ENCODE results near the gene XXYLT1.

XXYLT1 gene

GRCh38 chr3:195149292-195150030 is 121.5 kb downstream of the XXYLT1 start:
- DNase-seq: no peak

GRCh38 chr3:195148549-195148948 is 122.4 kb downstream of the XXYLT1 start:
- DNase-seq: no peak

- no peak for DNase-seq
Measured at GRCh38 chr3:195147649-195148080, 123.3 kb downstream of the XXYLT1 start.

- DNase-seq: no peak
Measured at GRCh38 chr3:195146131-195146530, 124.8 kb downstream of the XXYLT1 start.

GRCh38 chr3:195145579-195145978 is 125.4 kb downstream of the XXYLT1 start:
- no peak for DNase-seq

- DNase-seq: no peak
Measured at GRCh38 chr3:195143221-195143620, 127.7 kb downstream of the XXYLT1 start.

GRCh38 chr3:195142519-195142918 is 128.4 kb downstream of the XXYLT1 start:
- no peak for DNase-seq

- DNase-seq: no peak
Measured at GRCh38 chr3:195140816-195141793, 129.9 kb downstream of the XXYLT1 start.

GRCh38 chr3:195140410-195140809 is 130.5 kb downstream of the XXYLT1 start:
- no peak for DNase-seq

- DNase-seq: no peak
Measured at GRCh38 chr3:195139876-195140240, 131.1 kb downstream of the XXYLT1 start.

- DNase-seq: no peak
Measured at GRCh38 chr3:195139091-195139875, 131.7 kb downstream of the XXYLT1 start.

GRCh38 chr3:195137638-195138588 is 133.0 kb downstream of the XXYLT1 start:
- DNase-seq: no peak

GRCh38 chr3:195135917-195136316 is 135.0 kb downstream of the XXYLT1 start:
- no peak for DNase-seq

GRCh38 chr3:195134431-195134830 is 136.5 kb downstream of the XXYLT1 start:
- no peak for DNase-seq

GRCh38 chr3:195133462-195133861 is 137.5 kb downstream of the XXYLT1 start:
- DNase-seq: no peak

- no peak for DNase-seq
Measured at GRCh38 chr3:195133013-195133412, 137.9 kb downstream of the XXYLT1 start.

GRCh38 chr3:195131176-195131575 is 139.8 kb downstream of the XXYLT1 start:
- no peak for DNase-seq

- no peak for DNase-seq
Measured at GRCh38 chr3:195129644-195130492, 141.1 kb downstream of the XXYLT1 start.

- no peak for DNase-seq
Measured at GRCh38 chr3:195129072-195129643, 141.8 kb downstream of the XXYLT1 start.

- DNase-seq: no peak
Measured at GRCh38 chr3:195128255-195129071, 142.5 kb downstream of the XXYLT1 start.
